GM10266 (cell line): ENCODE results near the gene UBE2S.
"Not testable (repeated sequence)": the region's sequence is repeated elsewhere in the genome, so short reads cannot be mapped to it uniquely, and the experiment has no call there.

Source experiments
- DNase-seq: peaks from one replicate; pipeline ENCODE4 v3.0.0; 2012; ENCODE audit errors: extremely low spot score
- TF ChIP-seq, protein P1 (sequence below): IDR thresholded peaks from 2 replicates; pipeline ENCODE4 v1.5.1; 2012; ENCODE audit warnings: mild to moderate bottlenecking, low read depth; ENCODE audit not compliant: control insufficient read depth, insufficient read depth; ENCODE audit errors: missing control alignments

The UBE2S gene

DNA sequence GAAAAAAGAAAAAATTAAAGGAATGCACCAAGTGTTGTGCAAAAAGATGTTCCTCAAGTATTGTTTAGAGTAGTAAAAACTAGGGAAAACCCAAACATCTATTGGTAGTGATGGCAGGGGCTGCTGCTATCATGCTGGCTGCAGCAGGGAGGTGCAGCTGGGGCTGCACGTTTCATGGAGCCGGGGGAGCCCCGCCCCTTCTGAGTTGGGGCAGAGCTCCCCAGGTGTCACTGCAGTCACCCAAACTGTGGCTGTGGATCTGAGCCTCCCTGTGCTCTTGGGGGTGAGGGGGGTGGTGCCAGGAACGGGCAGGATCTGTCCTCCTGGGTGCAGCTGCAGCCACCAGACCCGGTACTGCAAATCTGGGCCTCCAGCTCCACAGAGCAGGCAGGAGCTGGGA, 11.5 kb upstream of the UBE2S start:
- TF ChIP-seq, protein P1, sequence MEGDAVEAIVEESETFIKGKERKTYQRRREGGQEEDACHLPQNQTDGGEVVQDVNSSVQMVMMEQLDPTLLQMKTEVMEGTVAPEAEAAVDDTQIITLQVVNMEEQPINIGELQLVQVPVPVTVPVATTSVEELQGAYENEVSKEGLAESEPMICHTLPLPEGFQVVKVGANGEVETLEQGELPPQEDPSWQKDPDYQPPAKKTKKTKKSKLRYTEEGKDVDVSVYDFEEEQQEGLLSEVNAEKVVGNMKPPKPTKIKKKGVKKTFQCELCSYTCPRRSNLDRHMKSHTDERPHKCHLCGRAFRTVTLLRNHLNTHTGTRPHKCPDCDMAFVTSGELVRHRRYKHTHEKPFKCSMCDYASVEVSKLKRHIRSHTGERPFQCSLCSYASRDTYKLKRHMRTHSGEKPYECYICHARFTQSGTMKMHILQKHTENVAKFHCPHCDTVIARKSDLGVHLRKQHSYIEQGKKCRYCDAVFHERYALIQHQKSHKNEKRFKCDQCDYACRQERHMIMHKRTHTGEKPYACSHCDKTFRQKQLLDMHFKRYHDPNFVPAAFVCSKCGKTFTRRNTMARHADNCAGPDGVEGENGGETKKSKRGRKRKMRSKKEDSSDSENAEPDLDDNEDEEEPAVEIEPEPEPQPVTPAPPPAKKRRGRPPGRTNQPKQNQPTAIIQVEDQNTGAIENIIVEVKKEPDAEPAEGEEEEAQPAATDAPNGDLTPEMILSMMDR: no peak
- no peak for DNase-seq

DNA sequence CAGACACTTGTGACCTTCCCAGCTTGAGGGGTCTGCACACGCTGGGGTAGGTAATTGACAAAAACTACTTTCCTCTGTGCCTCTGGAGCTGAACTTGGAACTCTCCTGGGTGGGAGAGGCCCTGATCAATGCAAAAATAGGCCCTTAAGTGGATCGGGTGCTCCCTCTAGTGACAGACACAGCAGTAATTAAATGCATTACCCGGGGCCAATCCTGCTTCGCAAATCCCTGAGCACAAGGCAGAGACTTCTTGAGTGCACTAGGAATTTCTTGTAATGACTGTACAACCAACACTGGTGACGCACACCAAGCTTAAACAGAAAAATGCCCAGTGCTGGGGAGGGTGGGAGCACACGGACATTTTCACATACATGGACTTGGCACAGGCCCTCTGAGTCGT, 10.6 kb upstream of the UBE2S start:
- DNase-seq: peak; percentile 63
- TF ChIP-seq, protein P1: peak; percentile 77

DNA sequence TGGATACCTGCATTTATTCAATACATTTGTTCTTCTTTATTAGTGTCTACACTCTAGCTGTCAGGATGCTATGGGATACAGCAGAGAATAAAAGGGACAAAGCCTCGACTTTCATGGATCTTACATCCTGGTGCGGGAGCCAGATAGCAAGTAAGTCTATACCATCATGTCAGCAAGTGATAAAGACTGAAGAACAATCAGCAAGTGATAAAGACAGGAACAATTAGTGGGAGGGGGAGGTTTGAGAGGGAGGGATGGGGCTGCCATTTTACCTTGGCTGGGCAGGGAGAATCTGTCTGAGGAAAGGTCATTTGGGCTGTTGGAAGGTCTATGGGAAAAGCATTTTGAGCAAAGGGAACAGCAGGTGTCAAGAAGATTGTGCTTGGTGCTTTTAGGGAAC, 2.6 kb upstream of the UBE2S start:
- no peak for DNase-seq

DNA sequence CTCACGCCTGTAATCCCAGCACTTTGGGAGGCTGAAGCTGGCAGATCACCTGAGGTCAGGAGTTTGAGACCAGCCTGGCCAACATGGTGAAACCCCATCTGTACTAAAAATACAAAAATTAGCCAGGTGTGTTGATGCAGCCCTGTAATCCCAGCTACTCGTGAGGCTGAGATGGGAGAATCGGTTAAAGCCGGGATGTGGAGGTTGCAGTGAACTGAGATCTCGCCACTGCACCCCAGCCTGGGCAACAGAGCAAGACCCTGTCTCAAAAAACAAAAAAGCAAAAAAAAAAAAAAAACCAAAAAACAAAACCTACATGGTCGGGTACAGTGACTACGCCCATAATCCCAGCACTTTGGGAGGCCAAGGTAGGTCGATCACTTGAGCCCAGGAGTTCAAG, 1.6 kb upstream of the UBE2S start:
- DNase-seq: not testable (repeated sequence)

More for the DNA sequence above, 2.6 kb upstream of the UBE2S start:
- TF ChIP-seq, protein P1: no peak

DNA sequence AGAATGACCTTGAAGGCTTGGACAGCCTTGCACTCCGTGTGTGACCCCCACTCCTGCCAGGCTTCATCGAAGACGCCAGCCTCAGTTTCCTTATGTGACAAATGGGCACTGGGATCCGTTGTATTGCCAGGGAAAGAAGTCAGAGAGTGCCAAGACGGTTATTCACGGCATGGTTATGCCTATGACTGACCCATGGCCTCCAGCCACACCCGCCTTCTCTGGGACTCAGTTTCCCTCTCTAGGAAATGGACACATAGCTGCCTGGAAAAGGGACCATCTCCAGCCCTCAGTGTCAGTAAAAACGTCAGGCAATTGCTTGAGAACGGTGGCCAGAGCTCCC, 915 bp upstream of the UBE2S start:
- no peak for DNase-seq
- TF ChIP-seq, protein P1: no peak

DNA sequence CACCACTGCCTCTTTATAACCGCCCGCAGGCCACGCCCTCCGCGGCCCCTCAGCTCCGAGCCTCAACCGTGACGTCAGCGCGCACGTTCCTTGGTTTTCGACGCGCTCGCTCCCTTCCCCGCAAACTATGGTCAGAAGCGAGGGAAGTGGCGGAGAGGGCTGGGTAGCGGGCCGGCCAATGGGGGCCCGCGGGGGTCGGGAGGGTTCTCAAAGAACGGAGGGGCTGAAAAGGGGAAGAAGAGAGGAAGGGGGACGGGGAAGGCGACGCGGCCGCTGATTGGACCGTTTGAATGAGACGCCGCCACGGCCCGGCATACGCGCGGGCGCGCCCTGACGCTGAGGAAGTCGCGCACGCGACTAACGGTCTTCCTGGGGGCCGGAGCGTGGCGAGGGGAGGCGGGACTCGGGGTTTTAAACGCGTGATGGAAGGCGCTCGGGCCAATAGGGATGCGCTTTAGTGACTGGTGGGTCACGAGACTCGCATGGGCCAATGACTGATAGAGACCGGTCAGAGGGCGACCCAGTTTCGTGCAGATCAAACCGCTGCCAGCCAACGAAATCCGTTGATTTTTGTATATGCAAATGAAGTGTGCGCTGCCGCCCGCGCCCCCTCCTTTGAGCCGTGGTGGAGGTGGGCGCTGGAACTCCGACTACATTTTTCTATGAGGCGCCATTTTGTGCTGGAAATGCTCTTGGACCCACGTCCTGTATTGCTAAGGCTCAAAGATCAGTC, 378 bp upstream of the UBE2S start:
- DNase-seq: peak; percentile 98
- TF ChIP-seq, protein P1: no peak

DNA sequence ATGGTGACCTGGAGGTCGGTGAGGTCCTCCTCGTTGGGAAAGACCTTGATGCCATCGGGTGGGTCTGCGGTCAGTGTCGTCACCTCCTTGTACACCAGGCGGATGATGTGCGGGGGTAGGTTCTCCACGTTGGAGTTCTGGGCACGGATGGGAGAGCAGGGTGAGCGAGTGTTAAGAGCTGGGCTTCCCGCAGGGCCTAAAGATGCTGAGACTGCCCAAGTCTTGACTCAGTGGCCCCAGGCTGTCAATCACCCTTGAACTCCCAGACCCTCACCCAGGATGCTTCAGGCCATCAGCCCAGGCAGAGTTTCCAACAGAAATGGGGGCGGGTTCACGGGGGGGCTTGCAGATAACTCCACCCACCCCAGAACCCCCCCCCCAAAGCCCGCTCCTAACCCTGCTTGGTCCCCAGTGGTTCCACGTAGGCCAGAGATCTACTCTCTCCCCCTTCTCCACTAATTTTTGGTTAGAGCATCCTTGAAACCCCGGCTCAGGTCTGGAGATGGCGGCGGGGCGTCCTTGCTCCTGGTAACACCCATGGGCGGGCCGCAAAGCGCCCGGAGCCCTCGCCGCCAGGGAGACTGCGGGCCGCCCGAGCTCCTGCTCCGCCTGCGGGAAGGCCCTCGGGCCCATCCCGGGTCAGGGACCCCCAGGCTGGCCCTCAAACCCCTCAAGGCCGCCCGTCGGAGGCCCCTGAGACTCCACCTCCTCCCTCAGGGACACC, 600 bp downstream of the UBE2S start:
- peak; percentile 60 for DNase-seq
- TF ChIP-seq, protein P1: no peak
